Neural progenitor cell (in vitro differentiated cells): ENCODE measurements around the gene POLR2E.

Source experiments
- EZH2 ChIP-seq: fragments of 200-600 bp; sonication (generic); IDR thresholded peaks from 2 replicates; pipeline ENCODE4 v1.6.1; 2017; ENCODE audit warnings: antibody characterized with exemption, mild to moderate bottlenecking, moderate library complexity
- EZH2phosphoT487 ChIP-seq: fragments of 200-600 bp; sonication (generic); IDR thresholded peaks from 2 replicates; pipeline ENCODE4 v1.6.1; 2017; ENCODE audit warnings: antibody characterized with exemption
- TF ChIP-seq, protein P1 (sequence below): fragments of 200-600 bp; sonication (generic); IDR thresholded peaks from 2 replicates; pipeline ENCODE4 v1.5.1; 2017; ENCODE audit warnings: antibody characterized with exemption, mild to moderate bottlenecking

DNA sequence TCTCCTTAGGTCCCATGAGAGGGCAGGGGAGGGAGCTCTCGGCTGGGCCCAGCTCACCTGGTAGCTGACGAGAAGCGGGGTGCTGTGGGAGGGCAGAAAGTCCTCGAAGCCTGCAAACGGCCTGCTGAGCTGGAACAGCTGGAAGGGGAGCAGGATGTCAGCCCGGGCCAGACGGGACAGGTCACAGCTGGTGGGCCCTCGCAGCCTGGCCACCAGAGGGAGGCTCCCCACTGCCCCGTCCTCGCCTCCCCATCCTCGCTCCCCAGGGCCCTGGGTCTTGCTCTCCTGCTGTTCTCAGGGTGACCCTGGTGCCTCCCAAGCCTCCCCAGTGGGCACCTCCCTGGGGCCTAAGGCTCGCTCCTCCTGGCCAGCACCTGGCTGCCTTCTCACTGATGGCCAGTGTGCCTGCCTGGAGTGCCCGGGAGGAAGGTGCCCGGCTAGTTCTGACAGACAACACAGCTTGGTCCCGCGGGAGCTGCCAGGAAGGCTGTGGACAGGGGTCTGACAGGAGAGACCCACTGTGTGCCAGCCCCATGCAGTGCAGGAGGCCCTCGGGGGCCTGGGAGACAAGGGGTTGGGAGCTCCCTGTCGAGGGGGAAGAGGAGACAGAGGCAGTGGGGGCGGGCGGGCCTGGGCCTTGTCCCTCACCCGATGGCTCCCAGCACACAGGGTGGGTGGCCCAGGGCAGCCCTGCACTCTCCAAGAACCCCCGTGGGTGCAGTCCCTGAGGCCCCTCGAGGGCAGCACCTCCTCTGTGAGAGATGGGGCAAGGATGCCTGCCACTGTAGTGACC lies 28.9 kb upstream of the POLR2E start:
- TF ChIP-seq, protein P1, sequence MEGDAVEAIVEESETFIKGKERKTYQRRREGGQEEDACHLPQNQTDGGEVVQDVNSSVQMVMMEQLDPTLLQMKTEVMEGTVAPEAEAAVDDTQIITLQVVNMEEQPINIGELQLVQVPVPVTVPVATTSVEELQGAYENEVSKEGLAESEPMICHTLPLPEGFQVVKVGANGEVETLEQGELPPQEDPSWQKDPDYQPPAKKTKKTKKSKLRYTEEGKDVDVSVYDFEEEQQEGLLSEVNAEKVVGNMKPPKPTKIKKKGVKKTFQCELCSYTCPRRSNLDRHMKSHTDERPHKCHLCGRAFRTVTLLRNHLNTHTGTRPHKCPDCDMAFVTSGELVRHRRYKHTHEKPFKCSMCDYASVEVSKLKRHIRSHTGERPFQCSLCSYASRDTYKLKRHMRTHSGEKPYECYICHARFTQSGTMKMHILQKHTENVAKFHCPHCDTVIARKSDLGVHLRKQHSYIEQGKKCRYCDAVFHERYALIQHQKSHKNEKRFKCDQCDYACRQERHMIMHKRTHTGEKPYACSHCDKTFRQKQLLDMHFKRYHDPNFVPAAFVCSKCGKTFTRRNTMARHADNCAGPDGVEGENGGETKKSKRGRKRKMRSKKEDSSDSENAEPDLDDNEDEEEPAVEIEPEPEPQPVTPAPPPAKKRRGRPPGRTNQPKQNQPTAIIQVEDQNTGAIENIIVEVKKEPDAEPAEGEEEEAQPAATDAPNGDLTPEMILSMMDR = no peak
- no peak for TF ChIP-seq EZH2
- no peak for TF ChIP-seq EZH2phosphoT487
